ENCODE results near the gene SORBS1.

The SORBS1 gene

GRCh38 chr10:95457319-95457886 is 103.8 kb downstream of the SORBS1 start:
- no peak for DNase-seq

DNA sequence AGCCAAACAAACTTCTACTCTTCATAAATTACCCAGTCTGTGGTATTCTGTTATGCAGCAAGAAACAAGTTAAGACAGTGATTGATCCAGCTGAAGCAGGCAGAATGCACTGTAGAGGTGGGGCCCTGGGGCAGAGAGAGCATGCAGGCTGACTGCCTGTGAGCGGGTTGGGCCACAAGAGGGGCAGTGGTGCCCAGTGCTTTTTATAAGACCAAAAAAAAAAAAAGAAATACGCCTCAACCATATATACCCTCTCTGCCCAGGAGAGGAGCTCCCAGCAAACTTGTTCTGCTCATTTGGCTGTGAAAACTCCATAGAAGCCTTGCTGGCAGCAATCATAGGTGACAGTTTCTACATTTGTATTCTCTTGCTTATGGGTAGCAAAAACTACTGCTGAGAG is 104.7 kb downstream of the SORBS1 start:
- no peak for DNase-seq

GRCh38 chr10:95454940-95455339 is 106.2 kb downstream of the SORBS1 start:
- no peak for DNase-seq

- DNase-seq, result no peak
Measured at GRCh38 chr10:95454356-95454755, 106.8 kb downstream of the SORBS1 start.

GRCh38 chr10:95451568-95452524 is 109.3 kb downstream of the SORBS1 start:
- DNase-seq, result no peak

DNA sequence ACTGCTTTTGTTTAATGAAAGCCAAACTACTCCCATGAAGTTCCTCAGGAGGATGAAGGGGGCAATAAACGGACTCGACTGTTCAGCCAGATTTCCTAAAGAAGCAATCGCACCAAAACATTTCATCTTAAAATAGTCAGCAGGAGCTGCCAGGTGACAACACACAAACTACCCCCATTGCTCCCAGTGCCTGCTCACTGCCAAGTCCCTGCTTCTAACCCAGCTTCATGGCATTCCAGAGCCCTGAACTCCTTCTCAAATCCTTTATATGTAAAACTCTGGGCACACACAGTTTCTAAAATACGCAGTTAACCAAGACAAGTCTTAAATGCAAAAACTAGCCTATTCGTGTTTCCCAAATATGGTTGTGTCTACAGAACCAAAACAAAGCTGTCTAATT is 110.0 kb downstream of the SORBS1 start:
- no peak for DNase-seq

DNA sequence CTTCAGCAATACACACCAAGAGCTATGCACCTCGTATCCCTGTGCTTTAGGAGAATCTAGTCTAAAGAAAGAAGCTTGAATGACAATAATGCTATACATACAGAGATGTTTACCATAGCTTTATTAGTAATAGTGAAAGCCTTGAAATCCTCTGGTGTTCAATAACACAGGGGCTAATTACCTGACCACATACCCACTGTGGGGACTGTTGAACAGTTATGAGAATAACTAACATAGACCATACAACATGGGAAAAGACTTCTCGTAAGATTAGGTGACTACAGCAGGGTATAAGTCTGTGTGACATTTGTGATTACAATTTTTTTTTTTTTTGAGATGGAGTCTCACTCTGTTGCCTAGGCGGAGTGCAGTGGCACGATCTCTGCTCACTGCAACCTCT is 111.0 kb downstream of the SORBS1 start:
- no peak for DNase-seq

DNA sequence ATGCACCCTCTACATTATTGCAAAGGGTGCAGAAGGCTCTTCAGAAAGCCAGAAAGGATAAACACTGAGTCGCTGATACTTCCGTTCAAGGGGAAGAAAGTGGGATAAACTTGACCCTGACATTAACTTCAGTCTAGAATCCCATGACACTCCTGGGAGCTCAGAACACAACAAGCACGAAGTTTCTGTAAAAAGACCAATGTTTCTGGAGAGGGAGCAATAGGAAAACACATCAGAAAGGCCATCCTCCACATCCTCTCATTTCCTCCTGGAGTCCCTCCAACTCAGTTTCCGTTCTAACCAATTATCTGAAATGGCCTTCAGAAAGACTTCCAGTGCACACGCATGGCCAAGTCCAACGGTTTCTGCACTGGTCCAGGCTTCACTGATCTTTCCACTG is 113.5 kb downstream of the SORBS1 start:
- DNase-seq, result no peak

DNA sequence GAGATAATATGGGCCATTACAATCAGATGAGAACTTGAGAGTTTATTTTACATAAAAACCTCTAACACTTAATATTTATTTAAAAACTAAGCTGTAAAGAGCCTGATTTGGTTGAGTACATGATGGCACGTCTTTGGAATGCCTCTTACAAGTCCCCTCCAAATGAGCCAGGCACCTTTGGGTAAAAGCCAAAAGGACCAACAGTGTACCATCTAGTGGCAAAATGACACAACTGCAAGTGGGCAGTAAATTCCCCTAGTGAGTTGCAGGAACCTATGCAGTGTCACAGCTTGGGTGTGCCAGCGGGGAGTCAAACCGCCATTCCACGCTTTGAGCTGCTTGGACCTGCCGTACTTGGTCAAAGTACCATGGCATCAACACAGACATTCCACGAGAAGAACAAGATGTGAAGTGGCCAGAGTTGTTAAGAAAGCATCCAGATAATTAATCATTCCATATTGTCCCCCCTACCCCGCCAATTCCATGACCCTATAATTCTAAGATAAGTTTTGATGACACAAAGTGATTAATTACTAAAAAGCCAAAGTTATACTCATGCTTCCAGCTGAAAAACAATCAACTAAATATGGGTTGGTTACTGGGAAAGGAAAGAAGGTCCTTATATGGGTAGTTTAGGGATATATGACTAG is 115.2 kb downstream of the SORBS1 start:
- DNase-seq, result peak; percentile 41

GRCh38 chr10:95445223-95445836 is 115.8 kb downstream of the SORBS1 start:
- no peak for DNase-seq

GRCh38 chr10:95444792-95445191 is 116.4 kb downstream of the SORBS1 start:
- DNase-seq, result no peak

- no peak for DNase-seq
Measured at GRCh38 chr10:95443636-95444035, 117.5 kb downstream of the SORBS1 start.

DNA sequence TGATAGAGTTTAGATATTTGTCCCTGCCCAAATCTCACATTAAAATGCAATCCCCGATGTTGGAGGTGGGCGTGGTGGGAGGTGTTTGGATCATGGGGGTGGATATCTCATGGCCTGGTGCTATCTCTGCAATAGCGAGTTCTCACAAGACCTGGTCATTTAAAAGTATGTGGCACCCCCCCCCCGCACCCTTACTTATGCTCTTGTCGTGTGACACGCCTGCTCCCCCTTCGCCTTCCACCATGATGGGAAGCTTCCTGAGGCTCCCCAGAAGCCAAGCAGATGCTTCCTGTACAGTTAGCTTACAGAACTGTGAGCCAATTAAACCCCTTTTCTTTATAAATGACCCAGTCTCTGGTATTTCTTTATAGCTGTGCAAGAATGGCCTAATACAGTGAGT is 118.8 kb downstream of the SORBS1 start:
- DNase-seq, result no peak

DNA sequence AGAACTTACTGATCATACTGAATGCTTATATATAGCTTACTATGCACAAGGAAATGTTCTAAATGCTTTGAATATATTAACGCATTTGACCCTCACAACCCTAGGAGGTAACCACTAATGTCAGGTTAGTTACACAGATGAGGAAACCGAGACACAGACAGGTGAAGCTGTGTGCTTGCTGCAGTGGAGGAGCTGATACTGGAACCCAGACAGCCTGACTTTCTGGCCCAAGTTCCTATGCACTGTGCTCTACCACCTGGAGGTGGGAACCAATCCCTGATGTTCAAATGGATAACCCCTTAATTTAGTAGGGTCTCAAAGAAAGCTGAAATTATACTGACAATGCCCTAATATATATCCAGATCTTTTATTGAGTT is 119.6 kb downstream of the SORBS1 start:
- no peak for DNase-seq

DNA sequence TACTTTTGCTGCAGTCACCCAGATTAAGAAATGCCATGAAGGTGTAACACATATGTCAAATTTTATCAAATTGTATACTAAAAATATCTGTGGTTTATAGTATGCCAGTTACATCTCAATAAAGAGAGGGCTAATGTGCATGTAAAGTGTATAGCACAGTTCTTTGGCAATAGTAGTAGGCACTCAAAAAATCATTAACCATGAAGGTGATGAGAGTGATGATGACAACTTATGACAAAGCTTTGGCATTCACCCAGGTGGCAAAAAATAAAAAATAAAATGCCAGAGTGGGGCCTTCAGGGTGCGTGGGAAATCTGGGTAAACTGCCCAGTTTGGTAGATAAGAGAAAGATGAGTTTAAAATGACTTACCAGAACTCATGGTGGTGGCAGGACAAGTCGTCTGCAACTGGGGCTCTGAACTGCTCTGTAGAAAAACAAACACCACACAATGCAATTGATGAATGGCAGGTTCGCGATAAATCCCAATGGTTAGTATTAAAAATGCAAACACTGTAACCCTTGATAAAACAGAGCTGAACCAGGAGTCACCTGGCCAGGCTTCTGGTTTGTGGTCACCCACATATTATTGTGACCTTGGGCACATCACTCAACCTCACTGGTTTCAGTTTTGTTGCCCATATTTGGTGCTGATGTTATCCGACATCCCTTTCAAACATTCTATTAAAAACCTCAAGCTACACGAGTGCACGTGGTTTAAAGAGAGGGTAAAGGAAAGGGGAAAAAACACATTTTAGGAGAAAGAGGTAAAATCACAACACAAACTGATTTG is 120.2 kb downstream of the SORBS1 start:
- peak; percentile 4 for DNase-seq

DNA sequence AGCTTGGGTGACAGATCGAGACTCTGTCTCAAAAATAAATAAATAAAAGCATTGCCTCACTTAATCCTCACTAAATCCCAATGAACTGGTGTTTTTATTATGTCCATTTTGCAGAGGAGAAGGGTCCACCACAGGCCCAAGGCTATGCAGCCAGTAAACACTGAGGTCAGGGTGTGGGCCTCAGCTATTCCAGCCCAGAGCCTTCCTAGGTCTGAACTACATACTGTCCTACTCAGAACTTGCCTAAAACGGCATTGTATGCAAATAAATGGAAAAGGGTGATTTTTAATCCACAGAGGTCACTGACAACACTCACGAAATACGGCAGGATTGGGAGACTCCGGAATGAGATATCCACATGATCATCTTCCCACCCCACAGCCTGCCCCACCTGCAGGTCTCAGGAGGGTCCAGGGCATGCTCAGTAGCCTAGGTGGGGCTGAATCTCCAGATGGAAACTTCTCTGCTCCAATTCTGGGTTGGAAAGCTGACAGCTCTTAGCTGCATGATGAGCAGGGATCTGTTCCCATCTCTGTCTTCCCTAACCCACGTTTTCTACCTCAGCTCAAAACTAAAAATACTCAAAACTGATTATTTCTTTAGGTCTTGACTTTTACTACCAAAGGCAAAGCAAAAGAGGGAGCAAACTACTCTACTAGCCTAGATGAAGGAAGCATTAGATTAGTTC is 121.0 kb downstream of the SORBS1 start:
- DNase-seq, result no peak

GRCh38 chr10:95438781-95439180 is 122.4 kb downstream of the SORBS1 start:
- DNase-seq, result no peak

DNA sequence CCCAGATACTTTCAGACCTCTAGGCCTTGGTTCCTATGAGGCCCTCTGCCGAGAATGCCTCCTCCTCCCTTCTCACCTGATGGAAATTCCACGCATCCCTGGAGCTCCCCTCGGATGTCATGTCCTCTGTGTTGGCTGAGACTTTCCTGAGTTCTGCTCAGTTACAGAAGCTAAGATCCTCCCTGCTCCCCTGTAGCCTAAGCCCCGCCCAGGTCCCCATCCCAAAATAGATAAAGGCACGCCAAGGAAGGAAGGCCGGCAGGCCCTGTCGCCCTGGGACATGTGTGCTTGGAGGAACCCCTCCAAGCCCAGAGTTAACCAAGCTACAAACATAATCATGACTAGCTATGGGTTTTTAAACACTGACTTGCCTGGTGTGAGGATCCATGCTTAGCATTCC is 123.5 kb downstream of the SORBS1 start:
- DNase-seq, result no peak

DNA sequence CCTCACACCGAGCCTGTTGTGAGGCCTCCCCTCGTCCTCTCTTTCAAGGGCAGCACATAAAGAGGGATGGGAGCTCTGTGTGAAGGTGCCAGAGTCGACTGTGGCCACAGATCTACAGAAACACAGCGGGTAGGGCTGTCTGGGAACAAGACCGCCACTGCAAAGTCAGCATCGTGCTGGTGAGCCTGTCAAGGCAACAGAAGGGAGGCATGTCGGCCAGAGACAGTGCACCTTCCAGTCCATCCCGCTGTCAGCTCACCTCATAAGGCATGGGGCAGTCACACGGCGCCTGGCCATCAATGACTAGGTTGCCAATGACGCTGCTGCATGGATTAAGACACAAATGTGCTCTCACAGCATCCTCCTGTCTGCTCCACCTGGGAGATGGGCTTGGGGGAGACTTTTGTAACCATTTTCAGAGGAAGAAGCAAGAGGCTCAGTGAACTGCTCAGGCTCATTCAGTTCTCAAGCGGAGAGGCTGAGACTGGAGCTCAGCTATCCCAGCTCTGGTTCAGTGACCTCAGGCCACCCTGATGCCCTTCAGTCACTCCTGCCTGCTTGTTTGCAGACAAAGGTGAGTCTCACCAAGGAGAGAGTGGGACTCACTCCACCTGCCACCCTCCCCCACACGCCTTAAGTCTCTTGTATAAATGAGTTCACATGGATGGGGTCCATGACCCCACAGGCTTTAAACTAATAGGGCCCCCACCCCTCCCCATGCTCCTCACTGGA is 125.5 kb downstream of the SORBS1 start:
- no peak for DNase-seq

DNA sequence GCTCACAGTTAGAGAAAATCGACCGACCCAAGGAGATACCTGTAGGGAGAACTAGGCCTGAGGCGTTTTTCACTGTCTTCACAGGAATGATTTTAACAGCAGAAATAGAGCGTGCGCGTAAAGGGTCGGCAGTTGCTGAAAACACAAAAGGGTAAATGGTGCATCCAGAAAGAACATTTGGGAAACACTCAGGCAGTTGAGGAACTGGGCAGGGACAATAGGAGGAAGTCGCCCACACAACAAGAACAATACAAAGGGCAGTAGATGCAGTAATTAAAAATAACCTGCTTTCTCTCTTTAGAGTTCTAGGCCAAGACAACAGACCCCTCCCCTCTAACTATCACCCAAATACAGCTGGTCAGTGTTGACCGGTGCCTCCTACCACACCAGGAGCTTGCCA is 126.6 kb downstream of the SORBS1 start:
- no peak for DNase-seq

DNA sequence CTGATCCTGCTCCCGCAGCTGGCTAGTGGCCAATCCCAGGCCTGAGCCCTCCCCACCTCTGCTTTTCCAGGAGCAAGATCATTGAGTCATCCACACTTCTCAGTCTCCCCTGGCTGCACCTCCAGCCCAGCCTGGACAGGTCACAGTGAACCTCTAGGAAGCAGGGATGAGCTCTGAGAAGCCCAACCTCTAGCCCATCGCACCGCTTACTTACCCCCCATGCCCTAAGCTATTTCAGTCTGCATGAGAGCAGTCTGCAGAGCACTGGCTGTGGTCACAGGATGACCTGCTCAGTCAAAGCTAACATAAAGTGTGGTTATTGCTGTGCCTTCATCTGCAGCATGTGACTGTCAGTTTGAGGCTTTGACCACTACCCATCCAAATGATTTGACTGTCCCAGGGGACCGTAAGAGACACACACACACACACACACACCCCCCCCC is 129.2 kb downstream of the SORBS1 start:
- no peak for DNase-seq

Measured in CD4-positive, alpha-beta T cell treated with Interleukin-17A for 1 hour (primary cell).